Kidney epithelial cell (primary cell): ENCODE data around the gene DHRSX. TPM values are rescaled to one million over a fixed set of nuclear protein-coding genes. Genes with fewer than 3 reads are reported as not detected.

Source experiments
- DNase-seq: peaks from one replicate; pipeline ENCODE4 v3.0.0-alpha.2; 2010; ENCODE audit warnings: low read depth
- H3K27me3 ChIP-seq: 2 replicates; pipeline ENCODE4 v1.6.0; 2011; ENCODE audit warnings: low read length; ENCODE audit not compliant: control insufficient read depth, insufficient read depth
- H3K36me3 ChIP-seq: 2 replicates; pipeline ENCODE4 v1.5.1; 2011; ENCODE audit warnings: low read length; ENCODE audit not compliant: control insufficient read depth, insufficient read depth
- H3K4me3 ChIP-seq: 2 replicates; pipeline ENCODE4 v1.5.1; 2011; ENCODE audit warnings: low read depth, mild to moderate bottlenecking, control low read depth, low read length
- CTCF ChIP-seq: IDR thresholded peaks from 2 replicates; pipeline ENCODE4 v1.5.1; 2011; ENCODE audit warnings: mild to moderate bottlenecking, moderate library complexity, low read length, control low read depth, inconsistent platforms; ENCODE audit not compliant: insufficient read depth, poor library complexity, severe bottlenecking
- total RNA-seq: library from RNA; depleted of rRNA; stranded (reverse); fragments of >200 nt; gene quantifications from 2 replicates; pipeline ENCODE4 v1.2.3, GENCODE V29; 2015

DHRSX gene
- total RNA-seq, 1 donor from 2014 or later: 31.2 TPM

- no peaks in the 10 kb centered on the region for H3K36me3 ChIP-seq
- peaks cover 2% of the 10 kb centered on the region for H3K27me3 ChIP-seq
- DNase-seq: no peak
- H3K4me3 ChIP-seq: no peak overlapping the region
- no peak for TF ChIP-seq CTCF
Measured at GRCh38 chrX:2545144-2545543, 44.4 kb upstream of the DHRSX start.

GRCh38 chrX:2542826-2543521, 42.2 kb upstream of the DHRSX start:
- no peak for DNase-seq

GRCh38 chrX:2541603-2542002, 40.8 kb upstream of the DHRSX start:
- DNase-seq: no peak
- no peaks in the 10 kb centered on the region for H3K27me3 ChIP-seq
- H3K4me3 ChIP-seq: no peak overlapping the region
- no peak for TF ChIP-seq CTCF
- no peaks in the 10 kb centered on the region for H3K36me3 ChIP-seq

More at GRCh38 chrX:2542826-2543521, 42.2 kb upstream of the DHRSX start:
- H3K27me3 ChIP-seq: no peaks in the 10 kb centered on the region
- no peak for TF ChIP-seq CTCF
- H3K4me3 ChIP-seq: no peak overlapping the region
- no peaks in the 10 kb centered on the region for H3K36me3 ChIP-seq

GRCh38 chrX:2540426-2540947, 39.7 kb upstream of the DHRSX start:
- no peak for TF ChIP-seq CTCF
- no peaks in the 10 kb centered on the region for H3K27me3 ChIP-seq
- no peak for DNase-seq
- no peaks in the 10 kb centered on the region for H3K36me3 ChIP-seq
- no peak overlapping the region for H3K4me3 ChIP-seq

- no peaks in the 10 kb centered on the region for H3K36me3 ChIP-seq
- TF ChIP-seq CTCF: no peak
- H3K27me3 ChIP-seq: no peaks in the 10 kb centered on the region
- DNase-seq: no peak
- H3K4me3 ChIP-seq: no peak overlapping the region
Measured at GRCh38 chrX:2539586-2539985, 38.8 kb upstream of the DHRSX start.
